PC-3 (cell line): Measurements from ENCODE around the gene SMARCD1. TPM values are rescaled to one million over a fixed set of nuclear protein-coding genes. Genes with fewer than 3 reads are reported as not detected.

Source experiments
- ATAC-seq: fragments of 200-7000 bp; cut with Tn5 transposase; 2 replicates; pipeline ENCODE4 v1.9.1; 2020; ENCODE audit warnings: mild to moderate bottlenecking, moderate library complexity
- Bru-seq: library from RNA; stranded (reverse); fragments of 400-500 nt; gene quantifications from one replicate; lab custom pipeline; 2021; lab: Mats Ljungman, UMichigan
- BruChase-seq, 2 experiments: library from RNA; stranded (reverse); fragments of 400-500 nt; gene quantifications; one replicate each; lab custom pipeline; 2021; lab: Mats Ljungman, UMichigan
- BruUV-seq: library from RNA; stranded (reverse); fragments of 400-500 nt; replicated peaks from 2 replicates; lab custom pipeline; 2021; lab: Mats Ljungman, UMichigan
- CTCF ChIA-PET: fragments of 300-600 bp; sonication (Branson Sonifier 250); formaldehyde crosslinking; loops from one replicate; lab custom pipeline; 2022; ENCODE audit warnings: antibody characterized with exemption; lab: Charles Lee
- POLR2A ChIA-PET: fragments of 300-600 bp; sonication (Branson Sonifier 250); formaldehyde crosslinking; loops from one replicate; lab custom pipeline; 2022; ENCODE audit warnings: antibody characterized with exemption; ENCODE audit not compliant: unreplicated experiment; lab: Charles Lee
- DNase-seq: peaks from one replicate; pipeline ENCODE4 v3.0.0-alpha.2; 2015
- H2AFZ ChIP-seq: fragments of 300-600 bp; sonication (generic); 2 replicates; pipeline ENCODE4 v1.6.0; 2016; ENCODE audit warnings: antibody characterized with exemption, low read length
- H3F3A ChIP-seq: fragments of 300-600 bp; sonication (generic); one replicate; pipeline ENCODE4 v1.6.0; 2017; ENCODE audit warnings: antibody characterized with exemption, low read length, control low read depth, mild to moderate bottlenecking; ENCODE audit not compliant: unreplicated experiment
- H3K27ac ChIP-seq: fragments of 300-600 bp; sonication (generic); 2 replicates; pipeline ENCODE4 v1.5.1; 2016; ENCODE audit warnings: mild to moderate bottlenecking, low read length
- H3K27me3 ChIP-seq: fragments of 300-600 bp; sonication (generic); 2 replicates; pipeline ENCODE4 v1.6.1; 2016; ENCODE audit warnings: low read length, mixed read lengths
- H3K36me3 ChIP-seq: fragments of 300-600 bp; sonication (generic); 2 replicates; pipeline ENCODE4 v1.6.1; 2016; ENCODE audit warnings: low read depth, mixed run types, low read length, mixed read lengths
- H3K4me1 ChIP-seq: fragments of 300-600 bp; sonication (generic); 2 replicates; pipeline ENCODE4 v1.5.1; 2016; ENCODE audit warnings: low read length; ENCODE audit not compliant: insufficient read depth
- H3K4me2 ChIP-seq: fragments of 300-600 bp; sonication (generic); 2 replicates; pipeline ENCODE4 v1.6.0; 2016; ENCODE audit warnings: low read length
- H3K4me3 ChIP-seq: fragments of 300-600 bp; sonication (generic); 2 replicates; pipeline ENCODE4 v1.5.1; 2016; ENCODE audit warnings: mild to moderate bottlenecking, low read length, mixed read lengths
- H3K79me2 ChIP-seq: fragments of 300-600 bp; sonication (generic); 2 replicates; pipeline ENCODE4 v1.6.1; 2017; ENCODE audit warnings: low read length, mixed read lengths
- H3K9ac ChIP-seq: fragments of 300-600 bp; sonication (generic); 2 replicates; pipeline ENCODE4 v1.6.0; 2016; ENCODE audit warnings: mild to moderate bottlenecking, low read length
- H3K9me2 ChIP-seq: fragments of 300-600 bp; sonication (generic); replicated peaks from 2 replicates; pipeline ENCODE4 v1.6.1; 2016; ENCODE audit warnings: mixed run types, low read length, mixed read lengths
- H3K9me3 ChIP-seq: fragments of 300-600 bp; sonication (generic); 2 replicates; pipeline ENCODE4 v1.6.1; 2016; ENCODE audit warnings: low read length, mixed read lengths
- H4K20me1 ChIP-seq: fragments of 300-600 bp; sonication (generic); 2 replicates; pipeline ENCODE4 v1.6.1; 2016; ENCODE audit warnings: low read length, mixed read lengths
- CTCF ChIP-seq: fragments of 300-600 bp; sonication (generic); conservative IDR thresholded peaks from 2 replicates; pipeline ENCODE4 v1.5.1; 2017; ENCODE audit warnings: antibody characterized with exemption, low read depth, mild to moderate bottlenecking, low read length
- EZH2 ChIP-seq: fragments of 300-600 bp; sonication (generic); IDR thresholded peaks from one replicate; pipeline ENCODE4 v1.6.1; 2017; ENCODE audit warnings: antibody characterized with exemption, mild to moderate bottlenecking, low read length; ENCODE audit not compliant: unreplicated experiment
- EZH2phosphoT487 ChIP-seq: fragments of 300-600 bp; sonication (generic); IDR thresholded peaks from 2 replicates; pipeline ENCODE4 v1.6.1; 2018; ENCODE audit warnings: mild to moderate bottlenecking, antibody characterized with exemption, low read length, borderline replicate concordance
- intact Hi-C: fragments of 100-400 bp; cut with micrococcal nuclease; formaldehyde crosslinking; loops from 2 replicates; pipeline ENCODE4 v1.9.0; 2023
- long read RNA-seq: library from polyadenylated mRNA; unstranded; transcript quantifications from one replicate; pipeline ENCODE4 v2.0.0, GENCODE V29; 2021; ENCODE audit not compliant: unreplicated experiment
- total RNA-seq: library from RNA; depleted of rRNA; stranded (reverse); fragments of >200 nt; gene quantifications from 2 replicates; pipeline ENCODE4 v1.2.3, GENCODE V29; 2014; rRNA removed

Gene SMARCD1
- 105 and 109 TPM in 2 replicates for total RNA-seq
- Bru-seq, nascent RNA = percentile 91 among the genes with signal in this experiment
- BruChase-seq, experiment 1, labeled RNA remaining after a 6-hour chase = percentile 95 among the genes with signal in this experiment
- BruChase-seq, experiment 2, labeled RNA remaining after a 2-hour chase = percentile 96 among the genes with signal in this experiment
- long read RNA-seq, transcript SMARCD1-202 (13 exons, 3,658 nt) = major isoform, 7 of 25 reads
- long read RNA-seq, partial matches to known transcripts = 10 of 25 reads
- long read RNA-seq, other reads (novel, unspliced or antisense) = 8 of 25 reads

DNA sequence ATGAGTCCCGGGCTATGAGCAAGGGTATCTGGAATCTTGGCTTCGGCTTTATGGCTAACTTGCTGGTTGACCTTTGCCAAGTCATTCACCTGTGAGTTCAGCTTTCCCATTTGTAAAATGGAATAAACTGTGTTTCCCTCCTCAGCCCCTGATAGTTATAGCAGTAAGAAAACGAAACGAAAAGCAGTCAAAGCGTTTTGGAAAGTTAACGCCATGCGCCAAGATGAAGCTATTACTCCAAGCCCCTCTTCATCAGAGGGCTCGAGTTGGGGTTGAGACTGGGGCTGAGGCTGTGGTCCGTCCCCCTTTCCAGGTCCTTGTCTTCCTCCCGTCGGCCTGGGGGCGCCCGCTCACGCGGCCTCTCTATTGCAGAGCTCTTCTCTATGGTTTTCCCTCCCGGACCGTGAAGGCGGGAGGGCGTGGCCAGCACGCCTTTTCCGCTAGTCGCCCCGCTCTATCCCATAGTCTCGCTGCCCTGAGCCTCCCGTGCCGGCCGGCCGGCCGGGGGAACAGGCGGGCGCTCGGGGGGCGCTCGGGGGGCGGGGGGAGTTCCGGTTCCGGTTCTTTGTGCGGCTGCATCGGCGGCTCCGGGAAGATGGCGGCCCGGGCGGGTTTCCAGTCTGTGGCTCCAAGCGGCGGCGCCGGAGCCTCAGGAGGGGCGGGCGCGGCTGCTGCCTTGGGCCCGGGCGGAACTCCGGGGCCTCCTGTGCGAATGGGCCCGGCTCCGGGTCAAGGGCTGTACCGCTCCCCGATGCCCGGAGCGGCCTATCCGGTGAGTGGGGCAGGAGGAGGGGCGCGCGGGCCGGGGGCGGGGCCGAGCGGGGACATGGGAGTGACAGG is at the start of gene SMARCD1:
TSS of gene SMARCD1 (plus strand) at position 568 of the 840 bp plus-strand sequence. CDS start at position 596, 28 bp downstream.
- peak within 1 kb of the TSS; percentile 78 for H3K4me3 ChIP-seq
- H3K27me3 ChIP-seq = no peaks in the 10 kb centered on the region
- peaks cover 40% of the 10 kb centered on the region for H3K4me1 ChIP-seq
- ATAC-seq (peak; percentile 77), DNase-seq (peak; percentile 92)
- intact Hi-C loops = loop anchor here (10.0 kb wide), 1 partner anchor 230 kb away; no protein-coding TSS in a partner anchor
- peak within 1 kb of the TSS; percentile 84 for H2AFZ ChIP-seq
- CTCF ChIA-PET = interaction anchor here (0.6 to 1.5 kb wide), 13 partner anchors 8 to 243 kb away, joined by 3 to 12 read pairs (median 4); partner anchors contain the start of genes CERS5, COX14 and RACGAP1
- H3K36me3 ChIP-seq = peaks cover 25% of the 10 kb centered on the region
- peaks cover 13% of the 10 kb centered on the region for H3F3A ChIP-seq
- peak within 1 kb of the TSS; percentile 86 for H3K4me2 ChIP-seq
- no peaks in the 10 kb centered on the region for H3K9me3 ChIP-seq
- peak within 1 kb of the TSS; percentile 86 for H3K9ac ChIP-seq
- H4K20me1 ChIP-seq = peaks cover 4% of the 10 kb centered on the region; the same call in 1 of the 2 replicates
- no peaks in the 10 kb centered on the region for H3K9me2 ChIP-seq
- peak; percentile 86 for TF ChIP-seq CTCF
- TF ChIP-seq EZH2 = no peak
- no peak for TF ChIP-seq EZH2phosphoT487
- TSS peak; percentile 78 for BruUV-seq
- peak within 1 kb of the TSS; percentile 71 for H3K27ac ChIP-seq
- peaks cover 26% of the 10 kb centered on the region for H3K79me2 ChIP-seq
- POLR2A ChIA-PET = interaction anchor here (0.5 to 0.8 kb wide), 10 partner anchors 11 to 1312 kb away, joined by 3 to 29 read pairs (median 5); partner anchors contain the start of genes COX14 and GPD1

DNA sequence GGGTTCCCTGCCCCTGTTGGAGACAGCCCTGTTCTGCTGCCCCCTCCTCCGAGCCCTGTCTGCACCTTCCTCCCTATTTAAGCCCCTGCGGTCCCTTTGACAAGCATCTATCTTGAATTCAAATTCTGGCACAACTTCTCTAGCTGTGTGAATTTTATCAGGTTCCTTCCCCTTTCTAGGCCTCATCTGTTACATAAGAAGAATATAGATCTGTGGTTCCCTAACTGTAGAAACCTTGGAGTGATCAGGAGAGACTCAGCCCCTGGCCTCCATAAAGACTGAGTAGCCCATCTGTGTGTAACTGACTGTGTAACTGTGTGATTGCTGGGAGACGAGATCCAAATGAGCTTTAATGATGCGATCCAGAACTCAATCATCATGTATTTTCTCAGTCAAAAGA is 46.8 kb upstream of the SMARCD1 start:
- Histone ChIP-seq H3F3A (no peaks in the 10 kb centered on the region), H4K20me1 (no peaks in the 10 kb centered on the region), H3K4me3 (no peak overlapping the region), H3K4me1 (no peaks in the 10 kb centered on the region), H3K4me2 (no peak overlapping the region), H3K27ac (no peak overlapping the region), H3K27me3 (no peaks in the 10 kb centered on the region), H3K9me2 (no peaks in the 10 kb centered on the region), H3K9ac (no peak overlapping the region), H3K79me2 (no peaks in the 10 kb centered on the region), H3K9me3 (no peaks in the 10 kb centered on the region), H3K36me3 (no peaks in the 10 kb centered on the region), H2AFZ (no peak overlapping the region)
- no peak for ATAC-seq
- no peak for DNase-seq
- CTCF ChIA-PET = interaction anchor here (0.6 to 2.7 kb wide), 2 partner anchors 32 to 303 kb away, joined by 4 to 23 read pairs; no protein-coding TSS in a partner anchor
- POLR2A ChIA-PET = no interaction called here
- no TSS peak for BruUV-seq
- TF ChIP-seq EZH2phosphoT487 (no peak), EZH2 (no peak), CTCF (no peak)
- intact Hi-C loops = loop anchor here (2.0 kb wide), 1 partner anchor 32 kb away; no protein-coding TSS in a partner anchor
